Loucy (cell line): ENCODE results near the gene OXER1.

Source experiments
- EZH2phosphoT487 ChIP-seq: fragments of 200-600 bp; IDR thresholded peaks from 2 replicates; pipeline ENCODE4 v1.6.1; 2018; ENCODE audit warnings: antibody characterized with exemption, mild to moderate bottlenecking, moderate library complexity, borderline replicate concordance
- TF ChIP-seq, protein P1 (sequence below): fragments of 200-600 bp; sonication (generic); conservative IDR thresholded peaks from 2 replicates; pipeline ENCODE4 v1.5.1; 2014; ENCODE audit warnings: mild to moderate bottlenecking, antibody characterized with exemption, low read length

DNA sequence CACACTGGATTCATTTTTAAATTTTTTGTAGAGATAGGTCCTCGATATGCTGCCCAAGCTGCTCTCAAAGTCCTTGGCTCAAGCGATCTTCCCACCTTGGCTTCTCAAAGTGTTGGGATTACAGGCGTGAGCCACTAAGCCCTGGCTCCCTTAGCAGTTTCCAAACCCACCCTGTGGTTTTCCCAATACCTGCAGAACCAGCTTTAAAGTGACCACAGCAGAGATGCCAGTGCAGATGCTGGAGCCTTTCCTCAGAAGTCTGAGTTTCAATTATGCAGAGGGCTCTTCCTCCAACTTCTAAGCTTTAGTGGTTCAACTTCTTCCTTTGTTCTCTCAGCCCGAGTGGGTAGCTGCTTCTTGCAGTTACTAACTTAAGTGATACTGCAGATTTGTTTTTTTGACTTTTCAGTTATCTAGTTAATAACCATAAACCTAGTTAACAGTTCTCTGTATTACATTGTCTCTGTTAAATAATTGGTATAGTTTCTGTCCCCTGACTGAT lies 36.6 kb upstream of the OXER1 start:
- TF ChIP-seq, protein P1, sequence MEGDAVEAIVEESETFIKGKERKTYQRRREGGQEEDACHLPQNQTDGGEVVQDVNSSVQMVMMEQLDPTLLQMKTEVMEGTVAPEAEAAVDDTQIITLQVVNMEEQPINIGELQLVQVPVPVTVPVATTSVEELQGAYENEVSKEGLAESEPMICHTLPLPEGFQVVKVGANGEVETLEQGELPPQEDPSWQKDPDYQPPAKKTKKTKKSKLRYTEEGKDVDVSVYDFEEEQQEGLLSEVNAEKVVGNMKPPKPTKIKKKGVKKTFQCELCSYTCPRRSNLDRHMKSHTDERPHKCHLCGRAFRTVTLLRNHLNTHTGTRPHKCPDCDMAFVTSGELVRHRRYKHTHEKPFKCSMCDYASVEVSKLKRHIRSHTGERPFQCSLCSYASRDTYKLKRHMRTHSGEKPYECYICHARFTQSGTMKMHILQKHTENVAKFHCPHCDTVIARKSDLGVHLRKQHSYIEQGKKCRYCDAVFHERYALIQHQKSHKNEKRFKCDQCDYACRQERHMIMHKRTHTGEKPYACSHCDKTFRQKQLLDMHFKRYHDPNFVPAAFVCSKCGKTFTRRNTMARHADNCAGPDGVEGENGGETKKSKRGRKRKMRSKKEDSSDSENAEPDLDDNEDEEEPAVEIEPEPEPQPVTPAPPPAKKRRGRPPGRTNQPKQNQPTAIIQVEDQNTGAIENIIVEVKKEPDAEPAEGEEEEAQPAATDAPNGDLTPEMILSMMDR: no peak
- TF ChIP-seq EZH2phosphoT487: no peak
